HCT116 (cell line): ENCODE measurements around the gene BRWD1. TPM values are rescaled to one million over a fixed set of nuclear protein-coding genes. Genes with fewer than 3 reads are reported as not detected.

Experiments used
- ATAC-seq: fragments of 200-7000 bp; cut with Tn5 transposase; 2 replicates; pipeline ENCODE4 v1.9.1; 2020; ENCODE audit warnings: mild to moderate bottlenecking, moderate library complexity
- BruUV-seq: library from RNA; stranded (reverse); fragments of 400-500 nt; replicated peaks from 2 replicates; lab custom pipeline; 2021; lab: Mats Ljungman, UMichigan
- CTCF ChIA-PET: fragments of 300-600 bp; sonication (Branson Sonifier 250); formaldehyde crosslinking; loops from one replicate; lab custom pipeline; 2021; ENCODE audit warnings: antibody characterized with exemption; lab: Charles Lee
- POLR2A ChIA-PET: fragments of 300-600, 350-600 bp; sonication (Branson Sonifier 250); formaldehyde crosslinking; loops from one replicate; lab custom pipeline; 2021; ENCODE audit warnings: antibody characterized with exemption; lab: Charles Lee
- RAD21 ChIA-PET, 2 experiments: fragments of 300-600 bp; sonication (Branson Sonifier 250); formaldehyde crosslinking; loops; one replicate each; lab custom pipeline; 2023; ENCODE audit warnings: low total read pairs in 2 of 2; ENCODE audit not compliant: uncharacterized antibody in 2 of 2, unreplicated experiment in 2 of 2, low non-redundant PET in 1 of 2; lab: Charles Lee
- DNase-seq: peaks from one replicate; pipeline ENCODE4 v3.0.0-alpha.2; 2010; ENCODE audit warnings: low read depth, low spot score
- H2AFZ ChIP-seq: fragments of 200-600 bp; shearing (Covaris generic), sonication (generic); 2 replicates; pipeline ENCODE4 v1.6.1; 2017; ENCODE audit warnings: low read depth, mixed run types, mixed read lengths, antibody characterized with exemption, low read length; ENCODE audit not compliant: poor library complexity, severe bottlenecking
- H3K27ac ChIP-seq: 2 replicates; pipeline ENCODE4 v1.5.1; 2012; ENCODE audit warnings: low read depth, low read length
- H3K27me3 ChIP-seq: fragments of 200-600 bp; sonication (generic); 2 replicates; pipeline ENCODE4 v1.6.1; 2016; ENCODE audit warnings: mixed run types, low read length, mixed read lengths; ENCODE audit not compliant: insufficient read depth
- H3K36me3 ChIP-seq, 2 experiments: fragments of 200-500 bp in 1 of 2; fragments of 200-600 bp in 1 of 2; sonication (Bioruptor generic) in 1 of 2; sonication (generic) in 1 of 2; 2 replicates each; pipeline versions ENCODE4 v1.5.1 to v1.6.1; 2014 to 2016; ENCODE audit warnings: low read length in 2 of 2, inconsistent platforms in 1 of 2, mixed read lengths in 1 of 2, mixed run types in 1 of 2; ENCODE audit not compliant: insufficient read depth in 2 of 2, control insufficient read depth in 1 of 2
- H3K4me1 ChIP-seq, 2 experiments: fragments of 200-600 bp in 1 of 2; sonication (generic) in 1 of 2; 2 replicates each; pipeline versions ENCODE4 v1.5.1 to v1.6.1; 2012 to 2017; ENCODE audit warnings: low read length in 2 of 2, inconsistent platforms in 1 of 2, mild to moderate bottlenecking in 1 of 2, mixed read lengths in 1 of 2, mixed run types in 1 of 2, moderate library complexity in 1 of 2; ENCODE audit not compliant: insufficient read depth in 2 of 2, control insufficient read depth in 1 of 2
- H3K4me2 ChIP-seq: fragments of 200-600 bp; sonication (generic); 2 replicates; pipeline ENCODE4 v1.6.1; 2017; ENCODE audit warnings: mixed run types, low read length, mixed read lengths
- H3K4me3 ChIP-seq, 2 experiments: fragments of 200-600 bp in 1 of 2; sonication (generic) in 1 of 2; replicated peaks in 1 of 2; 2 replicates each; pipeline ENCODE4 v1.5.1; 2011 to 2016; ENCODE audit warnings: low read length in 2 of 2, control low read depth in 1 of 2, low read depth in 1 of 2, mild to moderate bottlenecking in 1 of 2, mixed read lengths in 1 of 2, mixed run types in 1 of 2
- H3K79me2 ChIP-seq: fragments of 200-600 bp; sonication (generic); 2 replicates; pipeline ENCODE4 v1.6.1; 2017; ENCODE audit warnings: mild to moderate bottlenecking, mixed run types, low read length, moderate library complexity, mixed read lengths; ENCODE audit not compliant: insufficient read depth
- H3K9ac ChIP-seq: fragments of 200-600 bp; sonication (generic); 2 replicates; pipeline ENCODE4 v1.6.1; 2016; ENCODE audit warnings: low read length, mixed read lengths
- H3K9me2 ChIP-seq: fragments of 200-600 bp; sonication (generic), shearing (Covaris generic); 2 replicates; pipeline ENCODE4 v1.6.1; 2017; ENCODE audit warnings: mixed run types, mild to moderate bottlenecking, moderate library complexity; ENCODE audit not compliant: insufficient read depth
- H3K9me3 ChIP-seq, 2 experiments: fragments of 200-500 bp in 1 of 2; fragments of 200-600 bp in 1 of 2; sonication (Bioruptor generic) in 1 of 2; sonication (generic) in 1 of 2; 2 replicates each; pipeline ENCODE4 v1.6.1; 2014 to 2017; ENCODE audit warnings: low read length in 2 of 2, mixed read lengths in 2 of 2, inconsistent platforms in 1 of 2, low read depth in 1 of 2, mild to moderate bottlenecking in 1 of 2, mixed run types in 1 of 2, moderate library complexity in 1 of 2; ENCODE audit not compliant: control insufficient read depth in 1 of 2, insufficient read depth in 1 of 2
- H4K20me1 ChIP-seq: fragments of 200-600 bp; sonication (generic), shearing (Covaris generic); 2 replicates; pipeline ENCODE4 v1.6.1; 2017; ENCODE audit warnings: mixed run types, mild to moderate bottlenecking, moderate library complexity; ENCODE audit not compliant: insufficient read depth
- ATF3 ChIP-seq: IDR thresholded peaks from 2 replicates; pipeline ENCODE4 v1.6.1; 2012
- CEBPB ChIP-seq: IDR thresholded peaks from 2 replicates; pipeline ENCODE4 v1.6.1; 2012; ENCODE audit warnings: low read depth
- EGR1 ChIP-seq: IDR thresholded peaks from 2 replicates; pipeline ENCODE4 v1.6.1; 2012; ENCODE audit warnings: low read depth
- ELF1 ChIP-seq: IDR thresholded peaks from 2 replicates; pipeline ENCODE4 v1.6.1; 2012; ENCODE audit warnings: low read depth, borderline replicate concordance
- EZH2 ChIP-seq: fragments of 200-600 bp; sonication (generic); IDR thresholded peaks from 2 replicates; pipeline ENCODE4 v1.6.1; 2017; ENCODE audit warnings: antibody characterized with exemption, mixed run types
- EZH2phosphoT487 ChIP-seq: fragments of 200-600 bp; IDR thresholded peaks from 2 replicates; pipeline ENCODE4 v1.6.1; 2018; ENCODE audit warnings: antibody characterized with exemption, borderline replicate concordance
- FOSL1 ChIP-seq: IDR thresholded peaks from 2 replicates; pipeline ENCODE4 v1.6.1; 2012; ENCODE audit warnings: low read depth
- MAX ChIP-seq: IDR thresholded peaks from 2 replicates; pipeline ENCODE4 v1.6.1; 2012
- POLR2A ChIP-seq: IDR thresholded peaks from 2 replicates; pipeline ENCODE4 v1.7.0; 2011; ENCODE audit warnings: borderline replicate concordance; ENCODE audit not compliant: insufficient read depth, insufficient read length; ENCODE audit errors: extremely low read depth
- RAD21 ChIP-seq: IDR thresholded peaks from 2 replicates; pipeline ENCODE4 v1.6.1; 2012; ENCODE audit warnings: low read depth, mild to moderate bottlenecking
- REST ChIP-seq: IDR thresholded peaks from 2 replicates; pipeline ENCODE4 v1.6.1; 2012; ENCODE audit warnings: low read depth
- SIN3A ChIP-seq: IDR thresholded peaks from 2 replicates; pipeline ENCODE4 v1.6.1; 2012; ENCODE audit warnings: low read depth
- SP1 ChIP-seq: IDR thresholded peaks from 2 replicates; pipeline ENCODE4 v1.6.1; 2012; ENCODE audit warnings: low read depth
- TCF7L2 ChIP-seq: IDR thresholded peaks from 2 replicates; pipeline ENCODE4 v1.7.0; 2011; ENCODE audit warnings: borderline replicate concordance, inconsistent platforms; ENCODE audit not compliant: insufficient read depth, insufficient read length; ENCODE audit errors: extremely low read depth
- YY1 ChIP-seq: IDR thresholded peaks from 2 replicates; pipeline ENCODE4 v1.6.1; 2011; ENCODE audit warnings: low read length, low read depth, moderate library complexity, mild to moderate bottlenecking; ENCODE audit not compliant: insufficient replicate concordance; ENCODE audit errors: extremely low read depth
- intact Hi-C: fragments of 100-400 bp; cut with micrococcal nuclease; formaldehyde crosslinking; loops from 2 replicates; pipeline ENCODE4 v1.10.0; 2022
- total RNA-seq: library from RNA; stranded (reverse); gene quantifications from one replicate; pipeline ENCODE4 v1.2.1, GENCODE V29; 2021; ENCODE audit not compliant: unreplicated experiment
- TF ChIP-seq, protein P1 (sequence below): IDR thresholded peaks from 2 replicates; pipeline ENCODE4 v1.6.1; 2011; ENCODE audit warnings: mild to moderate bottlenecking, low read length, moderate library complexity; ENCODE audit not compliant: insufficient replicate concordance; ENCODE audit errors: extremely low read depth

The BRWD1 gene
- total RNA-seq, 1 experiment from 2014 or later, result 33.1 TPM

DNA sequence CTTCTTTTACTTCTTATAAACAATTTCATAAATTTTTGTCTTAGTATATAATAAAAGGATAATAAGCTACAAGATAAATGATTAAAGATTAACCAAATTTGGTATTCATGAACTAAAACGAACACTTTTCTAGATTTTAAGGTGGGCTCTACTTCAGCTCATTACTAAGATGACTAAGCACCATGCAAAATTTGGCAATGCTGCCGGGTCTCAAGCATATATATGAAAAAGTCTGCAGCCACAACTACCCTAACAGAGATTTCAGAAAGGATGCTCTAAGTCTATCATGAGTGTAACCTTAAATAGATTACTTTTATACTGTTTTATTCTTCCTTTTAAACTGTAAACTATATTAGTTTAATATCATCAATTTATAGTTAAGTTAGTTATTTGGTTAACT is 47.8 kb downstream of the BRWD1 start:
- no peak for TF ChIP-seq YY1
- no peak for TF ChIP-seq CEBPB
- TF ChIP-seq REST, result no peak
- no peak for TF ChIP-seq TCF7L2
- TF ChIP-seq EZH2, result no peak
- TF ChIP-seq, protein P1, sequence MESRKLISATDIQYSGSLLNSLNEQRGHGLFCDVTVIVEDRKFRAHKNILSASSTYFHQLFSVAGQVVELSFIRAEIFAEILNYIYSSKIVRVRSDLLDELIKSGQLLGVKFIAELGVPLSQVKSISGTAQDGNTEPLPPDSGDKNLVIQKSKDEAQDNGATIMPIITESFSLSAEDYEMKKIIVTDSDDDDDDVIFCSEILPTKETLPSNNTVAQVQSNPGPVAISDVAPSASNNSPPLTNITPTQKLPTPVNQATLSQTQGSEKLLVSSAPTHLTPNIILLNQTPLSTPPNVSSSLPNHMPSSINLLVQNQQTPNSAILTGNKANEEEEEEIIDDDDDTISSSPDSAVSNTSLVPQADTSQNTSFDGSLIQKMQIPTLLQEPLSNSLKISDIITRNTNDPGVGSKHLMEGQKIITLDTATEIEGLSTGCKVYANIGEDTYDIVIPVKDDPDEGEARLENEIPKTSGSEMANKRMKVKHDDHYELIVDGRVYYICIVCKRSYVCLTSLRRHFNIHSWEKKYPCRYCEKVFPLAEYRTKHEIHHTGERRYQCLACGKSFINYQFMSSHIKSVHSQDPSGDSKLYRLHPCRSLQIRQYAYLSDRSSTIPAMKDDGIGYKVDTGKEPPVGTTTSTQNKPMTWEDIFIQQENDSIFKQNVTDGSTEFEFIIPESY, result no peak
- TF ChIP-seq EZH2phosphoT487, result no peak
- no peak for TF ChIP-seq ELF1
- TF ChIP-seq POLR2A, result no peak
- no peak for TF ChIP-seq EGR1
- TF ChIP-seq MAX, result no peak
- no peak for TF ChIP-seq SP1
- no peak for TF ChIP-seq RAD21
- TF ChIP-seq SIN3A, result no peak
- no peak for TF ChIP-seq ATF3
- no peak for TF ChIP-seq FOSL1
- Histone ChIP-seq H3K4me3 (no peak overlapping the region), H4K20me1 (no peaks in the 10 kb centered on the region), H3K9ac (no peak overlapping the region), H3K9me3 (no peaks in the 10 kb centered on the region), H3K27me3 (no peaks in the 10 kb centered on the region), H3K27ac (no peak overlapping the region), H3K79me2 (peaks cover 6% of the 10 kb centered on the region; the same call in 1 of the 2 replicates), H3K4me2 (no peak overlapping the region), H3K9me2 (no peaks in the 10 kb centered on the region), H2AFZ (no peak overlapping the region), H3K36me3 (peaks cover 29 to 46% of the 10 kb centered on the region in 2 experiments; a peak in 3 of 4 replicates), H3K4me1 (no peaks in the 10 kb centered on the region)
- ChIA-PET POLR2A (no interaction called here), CTCF (no interaction called here), RAD21 (no interaction called here)
- BruUV-seq, result no TSS peak
- DNase-seq, result no peak
- intact Hi-C loops, result no loop called here
- ATAC-seq, result no peak
